Small intestine (tissue), 7 donors: ENCODE data around the gene APP. TPM values are rescaled to one million over a fixed set of nuclear protein-coding genes. Genes with fewer than 3 reads are reported as not detected.
"Not testable (repeated sequence)": the region's sequence is repeated elsewhere in the genome, so short reads cannot be mapped to it uniquely, and the experiment has no call there.

Experiments
- DNase-seq, 2 donors: peaks; one replicate each; pipeline versions ENCODE4 v3.0.0 to v3.0.0-alpha.2; 2013
- FAIRE-seq: peaks from 2 replicates; lab custom pipeline; 2012; peaks lifted over from hg19 to GRCh38; lab: Jason Lieb, UNC
- H3K27ac ChIP-seq, 3 donors: one replicate each; pipeline ENCODE4 v1.5.1; 2013; ENCODE audit warnings: low read length in 2 of 3, mild to moderate bottlenecking in 2 of 3, control low read depth in 1 of 3, inconsistent platforms in 1 of 3, low read depth in 1 of 3, moderate library complexity in 1 of 3
- H3K27me3 ChIP-seq, 3 donors: one replicate each; pipeline ENCODE4 v1.6.1; 2013; ENCODE audit warnings: low read length in 3 of 3, inconsistent platforms in 1 of 3; ENCODE audit not compliant: control insufficient read depth in 3 of 3, insufficient read depth in 3 of 3
- H3K36me3 ChIP-seq, 3 donors: one replicate each; pipeline ENCODE4 v1.6.1; 2013; ENCODE audit warnings: low read length in 3 of 3, inconsistent platforms in 1 of 3, low read depth in 1 of 3, mild to moderate bottlenecking in 1 of 3, moderate library complexity in 1 of 3; ENCODE audit not compliant: control insufficient read depth in 3 of 3, insufficient read depth in 2 of 3
- H3K4me1 ChIP-seq, 3 donors: one replicate each; pipeline ENCODE4 v1.6.1; 2013; ENCODE audit warnings: low read length in 2 of 3, inconsistent platforms in 1 of 3, low read depth in 1 of 3, mild to moderate bottlenecking in 1 of 3, moderate library complexity in 1 of 3; ENCODE audit not compliant: control insufficient read depth in 3 of 3, insufficient read depth in 2 of 3
- H3K4me3 ChIP-seq, 3 donors: one replicate each; pipeline ENCODE4 v1.5.1; 2013; ENCODE audit warnings: low read length in 3 of 3, control low read depth in 1 of 3, inconsistent platforms in 1 of 3, low read depth in 1 of 3, mild to moderate bottlenecking in 1 of 3, moderate library complexity in 1 of 3
- H3K9me3 ChIP-seq, 2 donors: one replicate each; pipeline ENCODE4 v1.6.1; 2013; ENCODE audit warnings: low read depth in 1 of 2, low read length in 1 of 2; ENCODE audit not compliant: control insufficient read depth in 2 of 2, insufficient read depth in 1 of 2
- WGBS, 3 donors: extraction: QIAGEN DNeasy Blood & Tissue Kit; methylation state at CpG; one replicate each; pipeline ENCODE4 v1.1.7; 2013; 5-methylcytosine and 5-hydroxymethylcytosine counted together
- polyA plus RNA-seq, 4 donors: library from polyadenylated mRNA; stranded (reverse) in 3 of 4; unstranded in 1 of 4; fragments of 200-250 nt in 3 of 4; fragments of 120-200 nt in 1 of 4; gene quantifications; one replicate each; pipeline versions ENCODE4 v1.2.1 to v1.2.3, GENCODE V29; 2013
- donor health status: healthy with polysubstance abuse.
- donor health status: control.
- donor health status: control.
- donor health status: Bipolar disorder and iron deficiency.
- donor health status: healthy.

Gene APP
- polyA plus RNA-seq, 4 donors, result 28.6 to 319 (median 124) TPM

DNA sequence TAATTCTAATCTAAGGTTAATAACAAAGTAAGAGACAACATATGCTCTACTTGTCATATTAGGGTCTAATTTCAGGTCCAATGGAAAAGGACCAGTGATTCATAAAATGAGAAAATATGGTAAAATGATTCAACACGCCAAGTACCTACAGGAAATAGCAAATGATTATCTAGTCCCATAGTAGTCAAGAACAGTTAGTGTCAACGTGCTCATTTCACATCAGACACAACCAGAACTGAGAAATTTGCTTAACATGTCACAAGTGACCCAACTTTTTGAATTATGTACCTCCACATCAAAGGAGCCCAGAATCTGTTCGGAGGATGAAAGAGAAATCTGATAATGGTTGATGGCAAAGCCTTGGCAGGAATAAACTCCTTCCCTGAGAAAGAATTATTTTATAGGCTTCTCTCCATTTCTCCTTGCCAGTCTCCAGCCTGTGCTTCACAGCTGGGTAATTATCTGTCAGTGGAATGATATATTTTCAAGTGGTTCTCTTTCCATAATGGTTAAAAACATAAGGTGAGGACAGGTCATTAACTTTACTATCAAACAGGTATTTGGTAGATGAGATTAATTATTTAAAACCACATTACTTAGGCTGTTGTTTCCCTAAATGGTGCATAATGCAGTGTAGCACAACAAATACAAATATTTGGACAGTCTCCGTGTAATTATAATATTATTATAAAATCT, 83.2 kb downstream of the APP start:
- DNase-seq (no peak), FAIRE-seq (no peak)
- 64 to 79% (median 73%) methylated on average over 4 of the region's 4 CpGs for WGBS, 3 donors
- no peaks in the 10 kb centered on the region for H3K4me1 ChIP-seq
- no peaks in the 10 kb centered on the region for H3K9me3 ChIP-seq
- no peak overlapping the region for H3K4me3 ChIP-seq
- H3K27ac ChIP-seq, result no peak overlapping the region
- H3K36me3 ChIP-seq, result peaks cover 0 to 3% (median 0%) of the 10 kb centered on the region in 3 donors
- H3K27me3 ChIP-seq, result no peaks in the 10 kb centered on the region

DNA sequence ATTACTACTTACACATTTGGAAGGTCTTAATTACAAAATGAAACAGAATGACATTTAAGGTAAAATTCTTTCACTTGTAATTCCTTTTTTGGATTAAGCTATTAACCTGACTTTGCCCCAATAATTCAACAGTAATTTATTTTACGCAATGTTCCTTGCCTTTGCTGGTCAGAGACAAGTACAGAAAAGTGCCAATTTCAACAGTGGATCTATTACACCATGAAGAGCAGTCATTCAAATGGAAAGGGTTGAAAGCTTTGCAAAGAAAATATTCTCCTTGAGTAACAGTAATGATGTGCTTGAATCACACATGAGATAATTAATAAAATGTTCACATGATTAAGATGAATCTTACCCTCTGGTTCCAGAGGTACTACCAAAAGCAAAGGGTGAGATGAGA, 84.7 kb downstream of the APP start:
- Histone ChIP-seq H3K9me3 (no peaks in the 10 kb centered on the region), H3K27ac (no peak overlapping the region), H3K4me1 (no peaks in the 10 kb centered on the region), H3K4me3 (no peak overlapping the region), H3K36me3 (peaks cover 0 to 3% (median 0%) of the 10 kb centered on the region in 3 donors), H3K27me3 (no peaks in the 10 kb centered on the region)
- no peak for DNase-seq
- no peak for FAIRE-seq
- 96 to 100% (median 97%) methylated on average over 1 of the region's 1 CpG for WGBS, 3 donors

DNA sequence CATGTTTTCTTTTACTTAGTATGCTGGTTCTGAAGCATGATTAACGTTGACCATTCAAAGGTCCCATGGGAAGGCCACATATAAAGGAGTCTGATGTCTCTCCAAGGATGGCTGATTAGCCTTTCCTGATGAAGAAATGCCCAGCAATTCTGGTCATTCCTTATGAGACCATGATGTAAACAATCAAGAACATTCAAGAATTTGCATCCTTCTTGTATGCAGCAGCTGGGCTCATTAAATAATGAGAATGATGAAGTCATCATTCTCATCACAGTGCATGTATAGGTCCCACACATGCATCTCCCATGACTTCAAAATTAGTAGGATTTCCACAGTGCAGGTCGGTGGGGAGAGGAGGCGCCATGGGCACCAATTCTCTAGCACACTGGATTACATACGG, 85.4 kb downstream of the APP start:
- no peaks in the 10 kb centered on the region for H3K9me3 ChIP-seq
- FAIRE-seq (no peak), DNase-seq (no peak)
- H3K4me1 ChIP-seq, result no peaks in the 10 kb centered on the region
- peaks cover 0 to 3% (median 0%) of the 10 kb centered on the region in 3 donors for H3K36me3 ChIP-seq
- H3K27me3 ChIP-seq, result no peaks in the 10 kb centered on the region
- WGBS, 3 donors, result 93 to 97% (median 95%) methylated on average over 4 of the region's 4 CpGs
- no peak overlapping the region for H3K27ac ChIP-seq
- H3K4me3 ChIP-seq, result no peak overlapping the region

DNA sequence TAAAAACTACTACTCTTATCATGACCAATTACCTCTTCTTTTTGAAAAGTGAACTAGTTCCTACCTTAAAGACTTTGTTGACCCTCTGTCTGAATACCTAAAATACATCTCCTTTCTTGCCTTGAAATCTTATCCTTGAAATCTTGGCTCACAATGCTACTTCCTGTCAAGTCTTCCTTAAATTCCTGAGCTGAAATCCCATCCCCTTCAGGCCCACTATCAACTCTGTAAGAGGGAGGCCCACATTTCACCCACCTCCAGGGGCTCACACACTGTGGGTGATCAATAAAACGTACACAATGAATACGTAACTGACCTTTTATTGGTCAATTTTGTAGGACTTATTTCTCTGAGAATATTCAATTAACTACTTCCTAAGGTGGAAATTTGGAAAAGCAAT, 88.0 kb downstream of the APP start:
- no peak for FAIRE-seq
- H3K36me3 ChIP-seq, result no peaks in the 10 kb centered on the region
- 85 to 90% (median 90%) methylated on average over 2 of the region's 2 CpGs for whole genome bisulfite sequencing, 3 donors
- no peaks in the 10 kb centered on the region for H3K4me1 ChIP-seq
- no peaks in the 10 kb centered on the region for H3K27me3 ChIP-seq
- H3K27ac ChIP-seq, result no peak overlapping the region
- no peak overlapping the region for H3K4me3 ChIP-seq
- DNase-seq, result no peak
- H3K9me3 ChIP-seq, result no peaks in the 10 kb centered on the region

DNA sequence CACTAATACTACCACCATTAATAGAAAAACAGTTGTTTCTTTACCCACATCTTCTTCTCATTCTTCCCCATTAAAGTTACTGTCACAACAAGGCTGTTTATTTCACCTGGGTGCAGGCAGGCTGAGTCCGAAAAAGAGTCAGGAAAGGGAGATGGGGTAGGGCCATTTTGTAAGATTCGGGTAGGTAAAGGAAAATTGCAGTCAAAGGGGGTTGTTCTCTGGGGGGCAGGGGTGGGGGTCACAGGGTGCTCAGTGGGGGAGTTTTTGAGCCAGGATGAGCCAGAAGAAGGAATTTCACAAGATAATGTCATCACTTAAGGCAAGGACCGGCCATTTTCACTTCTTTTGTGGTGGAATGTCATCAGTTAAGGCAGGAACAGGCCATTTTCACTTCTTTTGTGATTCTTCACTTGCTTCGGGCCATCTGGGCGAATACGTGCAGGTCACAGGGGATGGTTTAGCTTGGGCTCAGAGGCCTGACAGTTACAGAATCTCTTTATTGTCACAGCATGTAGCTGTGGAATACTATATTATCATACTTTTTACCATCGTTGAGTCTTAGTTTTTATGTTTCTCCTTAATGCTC, 89.3 kb downstream of the APP start:
- not testable (repeated sequence) for H3K9me3 ChIP-seq, H3K27me3 ChIP-seq, H3K36me3 ChIP-seq, H3K27ac ChIP-seq, DNase-seq, FAIRE-seq, H3K4me3 ChIP-seq, H3K4me1 ChIP-seq
- 87 to 93% (median 90%) methylated on average over 7 of the region's 7 CpGs for WGBS, 3 donors

DNA sequence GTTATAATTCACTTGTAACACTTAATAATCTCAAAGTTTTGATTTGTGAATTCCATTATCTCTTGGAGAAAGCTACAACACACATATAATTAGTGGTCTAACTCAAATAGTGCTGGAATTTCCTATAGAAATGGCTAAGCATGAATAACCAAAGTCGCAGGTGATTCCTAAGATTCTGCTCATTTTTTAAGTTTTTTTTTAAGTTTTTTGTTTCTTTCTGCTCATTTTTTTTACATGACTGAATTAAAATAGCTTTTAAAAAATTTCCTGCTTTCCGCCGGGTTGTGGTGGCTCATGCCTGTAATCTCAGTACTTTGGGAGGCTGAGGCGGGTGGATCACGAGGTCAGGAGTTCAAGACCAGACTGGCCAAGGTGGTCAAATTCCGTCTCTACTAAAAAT, 90.4 kb downstream of the APP start:
- FAIRE-seq, result no peak

DNA sequence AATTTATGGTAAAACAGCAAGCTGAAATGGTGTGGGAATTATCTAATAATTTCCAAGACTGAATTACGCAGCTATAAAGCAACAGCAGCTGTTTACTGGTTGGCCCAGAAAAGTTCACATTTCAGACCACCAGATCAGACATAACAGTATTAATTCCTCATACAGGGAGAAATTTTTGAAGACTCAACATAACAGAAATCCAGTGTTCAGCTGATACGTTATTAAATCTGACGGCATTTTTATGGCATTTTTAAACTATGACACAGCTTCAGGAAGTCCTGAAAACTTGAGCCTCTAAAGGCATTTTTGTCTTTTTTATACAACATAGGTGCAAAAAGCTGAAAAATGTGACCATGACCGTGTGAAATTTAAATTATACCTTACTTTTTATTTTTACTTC, 91.2 kb downstream of the APP start:
- WGBS, 3 donors, result 80 to 96% (median 86%) methylated on average over 4 of the region's 4 CpGs
- Histone ChIP-seq H3K4me3 (no peak overlapping the region), H3K9me3 (no peaks in the 10 kb centered on the region), H3K27me3 (no peaks in the 10 kb centered on the region), H3K27ac (no peak overlapping the region), H3K4me1 (no peaks in the 10 kb centered on the region), H3K36me3 (no peaks in the 10 kb centered on the region)
- FAIRE-seq (no peak), DNase-seq (no peak)

More for the DNA sequence above, 90.4 kb downstream of the APP start:
- Histone ChIP-seq H3K4me3 (no peak overlapping the region), H3K4me1 (no peaks in the 10 kb centered on the region), H3K9me3 (no peaks in the 10 kb centered on the region), H3K27me3 (no peaks in the 10 kb centered on the region), H3K36me3 (no peaks in the 10 kb centered on the region), H3K27ac (no peak overlapping the region)
- no peak for DNase-seq
- 95 to 96% (median 96%) methylated on average over 6 of the region's 6 CpGs for WGBS, 3 donors

DNA sequence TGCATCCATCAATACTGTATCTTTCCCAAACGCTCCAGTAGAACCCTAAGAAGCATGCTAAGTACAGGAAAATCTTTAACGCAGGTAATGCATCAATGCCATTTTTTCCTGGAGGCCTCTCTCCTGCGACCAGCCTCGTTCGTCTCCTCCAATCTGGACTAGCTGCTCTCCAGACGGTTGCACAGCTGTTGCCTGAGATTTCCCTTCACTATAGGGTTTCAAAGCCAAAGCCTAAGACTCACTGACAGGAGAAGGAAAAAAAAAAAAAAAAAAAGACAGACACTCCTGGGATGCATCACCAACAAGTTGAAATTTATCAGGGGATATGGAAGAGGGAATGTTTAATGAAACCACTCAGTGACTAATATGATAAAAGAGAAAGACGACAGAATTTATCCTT, 93.0 kb downstream of the APP start:
- Histone ChIP-seq H3K27me3 (no peaks in the 10 kb centered on the region), H3K4me3 (no peak overlapping the region), H3K36me3 (no peaks in the 10 kb centered on the region), H3K27ac (no peak overlapping the region), H3K9me3 (no peaks in the 10 kb centered on the region), H3K4me1 (no peaks in the 10 kb centered on the region)
- WGBS, 3 donors, result 80 to 86% (median 81%) methylated on average over 7 of the region's 7 CpGs
- DNase-seq (no peak), FAIRE-seq (no peak)
